IPS-15b (cell line): Measurements from ENCODE around the gene NFIB.
A peak's percentile ranks its signal among the peaks of the same experiment; 100 is the strongest.

Experiments used
- H3K27me3 ChIP-seq: one replicate; pipeline ENCODE4 v1.6.1; 2013; ENCODE audit warnings: low read length; ENCODE audit not compliant: control insufficient read depth, insufficient read depth
- H3K36me3 ChIP-seq: one replicate; pipeline ENCODE4 v1.6.1; 2013; ENCODE audit warnings: low read length; ENCODE audit not compliant: control insufficient read depth, insufficient read depth
- H3K4me1 ChIP-seq: one replicate; pipeline ENCODE4 v1.6.1; 2013; ENCODE audit warnings: mild to moderate bottlenecking, low read length; ENCODE audit not compliant: control insufficient read depth, insufficient read depth
- H3K4me3 ChIP-seq: one replicate; pipeline ENCODE4 v1.5.1; 2013; ENCODE audit warnings: low read depth, low read length
- H3K9ac ChIP-seq: one replicate; pipeline ENCODE4 v1.6.1; 2013; ENCODE audit warnings: low read depth, mild to moderate bottlenecking, low read length
- H3K9me3 ChIP-seq: one replicate; pipeline ENCODE4 v1.6.1; 2013; ENCODE audit warnings: mild to moderate bottlenecking, low read length; ENCODE audit not compliant: control insufficient read depth, insufficient read depth

The NFIB gene

DNA sequence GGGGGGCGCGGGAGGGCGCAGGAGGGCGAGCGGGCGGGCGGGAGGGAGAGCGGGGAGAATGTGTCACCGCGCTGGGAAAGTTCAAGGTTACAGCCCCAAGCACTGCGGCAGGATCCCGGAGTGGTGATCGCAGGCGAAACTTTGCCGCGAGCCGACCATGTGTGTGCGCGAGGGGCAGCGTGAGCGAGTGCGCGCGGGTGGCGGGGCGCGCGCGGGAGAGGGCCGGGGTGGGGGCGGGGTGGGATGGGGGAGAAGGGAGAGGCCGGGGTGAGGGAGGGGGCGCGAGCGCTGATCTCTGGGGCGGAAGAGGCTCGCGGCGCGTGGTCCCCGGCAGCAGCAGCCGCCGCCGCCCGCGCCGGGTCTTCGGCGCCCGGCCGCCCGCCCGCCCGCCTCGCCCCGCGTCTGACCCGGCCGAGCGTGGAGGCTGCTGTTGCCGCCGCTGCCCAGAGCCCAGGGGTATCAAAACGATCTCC, at the start of gene NFIB:
Gene NFIB, minus strand, starts transcription at position 191 of the 473 bp plus-strand sequence. CDS start 630 bp downstream, outside the sequence.
- Histone ChIP-seq H3K4me3 (peak within 1 kb of the TSS; percentile 67), H3K27me3 (peaks cover 54% of the 10 kb centered on the region), H3K4me1 (peaks cover 4% of the 10 kb centered on the region), H3K9me3 (no peaks in the 10 kb centered on the region), H3K9ac (peak within 1 kb of the TSS; percentile 57), H3K36me3 (no peaks in the 10 kb centered on the region)

DNA sequence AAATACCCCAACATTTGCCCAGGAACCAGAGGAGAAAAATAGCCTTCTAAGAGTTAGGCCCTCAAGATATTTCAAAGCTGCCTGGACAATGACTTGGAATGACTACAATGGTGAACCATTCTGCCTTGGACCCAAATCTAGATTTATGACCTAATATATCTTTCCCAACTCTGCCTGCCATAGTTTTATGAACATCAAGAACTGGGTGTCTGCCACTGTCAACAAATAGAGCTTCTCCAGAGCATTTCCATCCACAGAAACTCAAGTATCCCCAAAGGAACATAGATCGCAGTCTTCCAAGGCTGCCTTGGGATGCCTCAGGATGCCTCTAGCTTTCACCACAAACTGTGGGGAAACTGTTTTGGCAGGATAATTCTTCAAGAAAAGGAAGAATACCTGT, 48.2 kb upstream of the NFIB start:
- no peak overlapping the region for H3K4me3 ChIP-seq
- no peaks in the 10 kb centered on the region for H3K36me3 ChIP-seq
- H3K9ac ChIP-seq, result no peak overlapping the region
- no peaks in the 10 kb centered on the region for H3K9me3 ChIP-seq
- no peaks in the 10 kb centered on the region for H3K27me3 ChIP-seq
- peaks cover 7% of the 10 kb centered on the region for H3K4me1 ChIP-seq

DNA sequence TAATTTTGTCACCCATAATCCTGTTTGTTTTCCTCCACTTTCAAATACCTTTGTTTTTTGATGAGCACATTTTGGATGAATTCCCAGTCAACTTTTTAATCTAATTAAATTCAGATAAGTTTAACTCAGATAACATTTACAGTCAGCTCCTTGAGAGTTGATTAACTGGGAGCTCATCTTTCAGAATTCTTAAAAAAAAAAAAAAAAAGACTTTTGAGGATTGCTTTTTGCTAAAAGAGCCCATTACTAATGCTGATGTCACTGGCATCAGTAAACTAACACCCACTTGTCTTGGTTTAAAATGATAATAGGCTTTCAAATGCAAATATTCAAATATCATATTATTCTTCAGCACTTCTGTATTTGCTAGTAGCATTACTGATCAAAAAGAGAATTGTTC, 47.1 kb upstream of the NFIB start:
- H3K4me3 ChIP-seq, result no peak overlapping the region
- H3K27me3 ChIP-seq, result no peaks in the 10 kb centered on the region
- no peaks in the 10 kb centered on the region for H3K9me3 ChIP-seq
- no peak overlapping the region for H3K9ac ChIP-seq
- no peaks in the 10 kb centered on the region for H3K36me3 ChIP-seq
- peaks cover 13% of the 10 kb centered on the region for H3K4me1 ChIP-seq

DNA sequence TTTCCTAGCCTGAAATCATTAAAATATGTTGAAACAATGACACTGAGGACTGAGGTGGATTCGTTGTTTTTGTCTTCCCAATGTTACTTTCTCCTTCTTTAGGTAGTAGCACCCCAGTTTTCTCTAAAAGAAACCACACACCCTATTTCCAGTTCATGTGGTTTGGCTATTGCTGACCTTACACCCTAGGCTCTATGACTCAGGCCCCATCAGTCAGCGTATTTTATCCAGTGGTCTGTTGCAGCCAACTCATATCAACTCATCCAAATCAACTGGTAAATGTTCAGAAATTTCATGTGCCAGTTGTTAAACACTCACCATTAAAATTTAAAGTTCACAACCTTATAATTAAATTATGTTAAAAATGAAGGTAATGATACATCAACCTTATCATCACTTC, 44.6 kb upstream of the NFIB start:
- no peak overlapping the region for H3K4me3 ChIP-seq
- H3K9ac ChIP-seq, result no peak overlapping the region
- peaks cover 15% of the 10 kb centered on the region for H3K4me1 ChIP-seq
- H3K27me3 ChIP-seq, result peaks cover 16% of the 10 kb centered on the region
- no peaks in the 10 kb centered on the region for H3K9me3 ChIP-seq
- no peaks in the 10 kb centered on the region for H3K36me3 ChIP-seq

DNA sequence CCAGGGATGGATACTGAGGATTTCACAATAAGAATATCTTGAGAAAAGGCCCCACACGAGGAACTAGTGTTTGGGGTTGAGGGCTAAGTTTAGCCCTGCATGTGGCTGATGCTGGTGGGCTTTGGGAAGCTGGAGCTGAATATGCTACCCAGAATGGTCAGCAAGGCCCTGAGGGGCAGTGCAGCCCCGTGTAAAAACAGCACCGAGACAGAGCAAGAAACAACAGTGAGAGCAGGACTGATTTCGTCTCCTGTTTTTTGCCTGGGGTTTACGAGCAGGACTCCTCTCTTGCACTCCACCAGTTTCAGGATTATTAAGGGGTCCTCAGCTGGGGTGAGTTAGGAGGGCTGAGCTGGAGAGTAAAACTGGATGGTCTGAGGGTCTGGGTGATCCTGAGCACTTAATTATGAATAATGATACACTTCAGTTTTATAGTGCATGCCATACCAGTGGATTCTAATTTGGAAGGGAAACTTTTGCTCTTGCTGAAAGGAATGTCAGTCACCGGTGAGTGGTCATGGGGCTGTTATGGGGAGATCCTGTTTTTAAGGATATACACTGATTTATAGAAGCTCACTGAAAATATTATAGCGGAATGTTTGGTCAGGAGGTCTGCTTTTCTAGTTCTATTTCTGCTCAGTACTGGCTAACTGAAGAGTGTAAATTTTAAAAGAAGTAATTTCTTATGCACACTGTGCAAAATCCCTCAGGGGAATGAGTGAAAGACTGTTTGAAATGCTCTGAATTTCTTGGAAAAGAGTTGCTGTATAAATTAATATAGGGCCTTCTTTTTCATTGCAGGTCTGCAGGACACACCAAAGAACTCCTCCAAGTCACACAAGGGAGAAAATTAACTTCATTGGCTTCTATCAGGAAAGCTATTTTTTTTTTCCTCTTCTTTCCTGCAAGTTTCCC, 42.7 kb upstream of the NFIB start:
- peaks cover 16% of the 10 kb centered on the region for H3K4me1 ChIP-seq
- H3K9ac ChIP-seq, result no peak overlapping the region
- H3K9me3 ChIP-seq, result no peaks in the 10 kb centered on the region
- no peaks in the 10 kb centered on the region for H3K36me3 ChIP-seq
- H3K4me3 ChIP-seq, result no peak overlapping the region
- peaks cover 34% of the 10 kb centered on the region for H3K27me3 ChIP-seq

DNA sequence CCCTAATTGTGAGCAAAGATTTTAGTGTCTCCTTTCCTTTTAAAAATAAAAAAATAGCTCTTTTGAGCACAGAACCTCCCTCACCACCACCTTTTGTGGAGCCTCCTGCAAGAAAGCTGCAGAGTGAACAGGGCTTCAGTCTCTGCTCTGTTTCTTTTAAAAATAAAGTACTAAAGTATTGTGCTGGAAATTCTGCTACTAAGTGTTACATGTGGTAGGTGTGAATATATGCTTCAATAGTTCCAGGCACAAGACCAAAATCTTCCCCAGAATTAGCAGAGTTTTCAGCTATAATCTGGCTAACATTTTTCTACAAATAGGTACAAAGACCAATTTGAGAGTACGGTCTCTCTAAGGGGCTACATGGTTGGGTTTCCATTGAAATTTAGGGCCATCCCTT, 40.3 kb upstream of the NFIB start:
- peaks cover 58% of the 10 kb centered on the region for H3K27me3 ChIP-seq
- H3K4me1 ChIP-seq, result peaks cover 14% of the 10 kb centered on the region
- H3K36me3 ChIP-seq, result no peaks in the 10 kb centered on the region
- no peak overlapping the region for H3K9ac ChIP-seq
- no peaks in the 10 kb centered on the region for H3K9me3 ChIP-seq
- no peak overlapping the region for H3K4me3 ChIP-seq

DNA sequence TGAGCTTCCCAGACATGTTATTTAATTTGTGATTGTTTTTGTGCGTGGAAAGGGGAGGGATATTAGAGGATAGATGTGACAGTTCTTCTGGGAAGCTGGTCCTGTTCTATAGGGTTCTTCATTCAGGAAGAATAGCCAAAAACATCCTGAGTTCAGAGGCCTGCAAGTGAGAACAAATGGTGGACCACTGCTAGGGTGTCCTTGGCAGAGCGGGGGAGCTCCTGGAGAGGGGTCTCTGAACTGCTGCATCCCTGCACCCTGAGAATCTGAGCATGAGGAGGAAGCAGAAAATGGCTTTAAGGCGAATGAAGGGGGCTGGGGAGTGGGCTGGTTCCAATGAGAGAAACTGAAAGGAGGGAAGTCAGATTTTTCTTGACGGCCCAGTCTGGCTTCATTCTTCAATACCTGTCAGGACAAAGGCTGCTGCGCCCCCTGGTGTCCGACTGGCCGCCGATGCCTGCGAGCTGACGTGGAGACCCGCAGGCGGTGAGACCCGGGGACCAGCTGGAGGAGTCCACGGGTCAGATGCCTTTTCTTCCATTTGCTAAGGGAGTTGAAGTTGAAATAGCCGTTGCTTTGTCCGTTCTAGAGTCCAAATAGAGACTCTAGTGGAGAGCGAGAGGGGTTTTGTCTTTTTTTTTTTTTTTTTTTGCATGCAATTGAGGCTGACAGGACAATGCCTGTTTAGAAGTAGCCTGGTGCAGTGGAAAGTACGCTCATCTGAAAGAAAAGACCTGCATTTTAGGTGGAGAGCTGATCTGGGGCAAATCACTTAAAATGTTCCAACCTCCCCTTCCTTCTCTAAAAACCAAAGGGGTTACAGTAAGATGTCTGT, 39.5 kb upstream of the NFIB start:
- Histone ChIP-seq H3K9me3 (no peaks in the 10 kb centered on the region), H3K9ac (no peak overlapping the region), H3K4me1 (peaks cover 17% of the 10 kb centered on the region), H3K27me3 (peaks cover 66% of the 10 kb centered on the region), H3K4me3 (no peak overlapping the region), H3K36me3 (no peaks in the 10 kb centered on the region)

DNA sequence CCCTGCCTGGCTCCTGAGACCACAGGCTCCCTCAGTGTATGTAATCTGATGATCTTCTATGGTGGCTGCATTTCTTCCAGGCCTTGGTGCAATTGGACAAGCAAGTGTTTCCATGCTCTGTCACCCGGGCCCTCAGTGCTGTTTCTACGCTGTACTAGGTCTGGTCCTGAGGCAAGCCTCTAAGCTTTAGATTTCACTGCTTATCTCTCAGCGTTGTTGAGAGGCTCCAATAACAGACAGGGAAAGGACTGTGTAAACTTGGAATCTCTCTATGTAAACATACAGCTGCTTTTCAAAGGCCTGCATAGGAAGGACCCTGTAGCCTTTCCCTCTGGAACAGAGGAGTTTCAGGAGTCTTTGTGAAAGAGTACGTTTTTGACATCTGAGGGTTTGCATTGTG, 38.6 kb upstream of the NFIB start:
- peaks cover 21% of the 10 kb centered on the region for H3K4me1 ChIP-seq
- H3K4me3 ChIP-seq, result peak overlapping the region; percentile 7
- H3K36me3 ChIP-seq, result no peaks in the 10 kb centered on the region
- H3K9ac ChIP-seq, result no peak overlapping the region
- no peaks in the 10 kb centered on the region for H3K9me3 ChIP-seq
- H3K27me3 ChIP-seq, result peaks cover 75% of the 10 kb centered on the region

DNA sequence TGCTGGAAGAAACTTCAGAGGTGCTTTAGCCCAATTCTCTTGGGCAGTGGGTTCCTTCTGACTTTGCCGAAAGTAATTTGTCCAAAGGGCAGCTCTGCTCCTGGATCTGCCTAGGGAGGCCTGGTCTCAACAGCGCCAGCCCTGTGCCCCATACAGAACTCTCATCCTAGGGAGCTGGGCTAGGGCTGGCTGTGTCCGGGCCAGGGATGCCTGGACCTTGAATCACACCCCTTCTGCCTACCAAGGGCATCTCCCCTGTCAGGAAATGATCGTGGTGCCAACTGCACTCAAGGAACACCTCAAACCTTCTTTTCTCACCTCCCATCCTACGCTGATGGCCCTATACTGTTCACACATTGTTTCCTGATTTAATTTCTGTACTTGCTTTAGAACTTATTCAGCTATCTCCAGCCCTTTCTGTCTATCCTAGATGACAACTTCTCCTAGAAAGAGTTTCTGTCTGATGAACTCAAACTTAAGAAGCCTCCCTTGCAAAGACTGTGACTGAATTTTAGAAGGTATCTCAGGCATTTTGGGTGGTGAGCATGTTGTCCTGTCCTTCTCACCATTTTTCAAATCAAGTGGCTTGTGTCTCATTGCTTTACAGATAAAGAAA, 37.4 kb upstream of the NFIB start:
- H3K9me3 ChIP-seq, result no peaks in the 10 kb centered on the region
- H3K4me3 ChIP-seq, result no peak overlapping the region
- no peaks in the 10 kb centered on the region for H3K36me3 ChIP-seq
- H3K4me1 ChIP-seq, result peaks cover 17% of the 10 kb centered on the region
- peaks cover 81% of the 10 kb centered on the region for H3K27me3 ChIP-seq
- no peak overlapping the region for H3K9ac ChIP-seq

DNA sequence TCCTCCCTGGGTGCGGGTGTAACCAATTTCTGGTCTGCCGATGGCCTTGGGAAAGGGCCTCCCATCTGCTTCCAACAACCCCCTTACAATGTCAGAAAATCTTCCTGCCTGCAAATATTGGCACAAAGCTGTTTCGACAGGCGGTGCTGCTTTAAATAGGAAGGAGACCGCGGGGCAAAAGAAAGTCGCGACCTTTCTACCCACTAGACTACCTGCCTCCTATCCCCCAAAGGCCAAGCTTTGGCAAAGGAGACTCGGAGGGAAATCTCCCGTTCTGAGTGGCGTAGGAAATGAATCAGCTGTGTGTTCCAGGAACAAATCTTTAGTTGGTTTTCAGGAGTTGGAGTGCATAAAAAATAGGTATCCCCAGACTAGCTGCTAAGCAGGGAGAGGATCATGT, 36.8 kb upstream of the NFIB start:
- peaks cover 13% of the 10 kb centered on the region for H3K4me1 ChIP-seq
- no peak overlapping the region for H3K9ac ChIP-seq
- peaks cover 86% of the 10 kb centered on the region for H3K27me3 ChIP-seq
- no peaks in the 10 kb centered on the region for H3K9me3 ChIP-seq
- H3K4me3 ChIP-seq, result no peak overlapping the region
- H3K36me3 ChIP-seq, result no peaks in the 10 kb centered on the region

DNA sequence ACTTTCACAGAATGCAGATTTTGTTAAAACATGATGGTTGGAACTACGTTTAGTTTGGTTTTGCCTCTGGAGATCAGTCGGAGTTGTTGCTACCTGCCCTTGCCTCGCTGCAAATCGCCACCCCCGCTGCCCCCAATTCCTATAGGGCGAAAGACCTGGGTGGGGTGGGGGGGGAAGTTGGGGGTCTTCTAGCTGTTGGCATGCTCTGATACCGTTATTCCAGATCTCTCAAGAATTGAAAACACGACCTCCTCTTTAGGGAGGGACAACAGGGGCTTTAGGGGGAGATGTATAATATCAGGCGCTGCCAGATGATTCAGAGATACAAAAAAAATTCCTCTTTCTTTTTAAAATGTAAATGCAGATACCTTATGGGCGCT, 36.4 kb upstream of the NFIB start:
- H3K4me3 ChIP-seq, result no peak overlapping the region

More for the DNA sequence above, 36.4 kb upstream of the NFIB start:
- Histone ChIP-seq H3K4me1 (peaks cover 15% of the 10 kb centered on the region), H3K36me3 (no peaks in the 10 kb centered on the region), H3K9ac (no peak overlapping the region), H3K9me3 (no peaks in the 10 kb centered on the region), H3K27me3 (peaks cover 91% of the 10 kb centered on the region)
